ENCODE measurements around the gene CHADL.

DNA sequence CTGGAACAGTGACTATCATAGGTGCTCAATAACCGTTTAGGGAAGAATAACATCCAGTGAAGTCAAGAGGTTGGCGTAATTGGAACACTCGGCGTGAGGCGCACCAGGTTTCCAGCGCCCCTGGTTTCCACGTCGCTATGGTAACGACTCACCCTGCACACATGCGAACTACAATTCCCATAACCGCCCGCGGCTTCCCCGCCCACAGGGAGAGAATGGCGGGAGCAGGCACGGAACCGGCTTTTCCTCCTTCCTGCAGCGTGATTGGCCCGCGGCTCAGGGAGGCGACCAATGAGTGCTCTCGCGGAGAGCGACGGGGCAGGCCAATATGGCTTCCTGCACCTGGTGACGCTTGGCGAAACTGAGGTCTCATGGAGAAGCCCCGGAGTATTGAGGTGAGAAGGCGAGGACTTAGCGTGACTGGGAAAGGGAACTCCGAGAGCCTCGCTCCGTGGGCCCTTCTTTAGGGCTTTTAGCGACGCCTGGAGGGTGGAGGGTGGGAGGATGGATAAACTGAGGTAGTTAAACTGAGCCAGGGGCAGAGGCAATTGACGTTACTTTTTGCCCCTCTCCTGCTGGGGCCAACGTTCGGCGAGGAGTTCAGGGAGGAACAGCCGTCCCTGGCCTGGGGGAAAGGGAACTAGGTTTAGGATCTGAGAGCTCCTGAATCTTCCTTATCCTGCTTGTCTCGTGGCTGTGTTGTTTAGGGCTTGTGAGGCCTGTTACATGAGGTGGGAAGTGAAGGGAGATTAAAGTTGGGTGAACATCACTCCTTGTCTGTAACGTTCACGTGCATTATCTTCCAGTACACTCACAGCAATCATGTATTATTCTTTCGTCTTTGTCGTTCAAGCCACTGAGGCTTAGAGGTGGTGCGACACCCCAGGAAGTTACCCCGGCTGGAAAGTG is 35.5 kb downstream of the CHADL start, which contains the start of gene L3MBTL2:
- no peak for TF ChIP-seq EP300 (IDR thresholded peaks at IDR 0.05)
- TF ChIP-seq, protein P1, sequence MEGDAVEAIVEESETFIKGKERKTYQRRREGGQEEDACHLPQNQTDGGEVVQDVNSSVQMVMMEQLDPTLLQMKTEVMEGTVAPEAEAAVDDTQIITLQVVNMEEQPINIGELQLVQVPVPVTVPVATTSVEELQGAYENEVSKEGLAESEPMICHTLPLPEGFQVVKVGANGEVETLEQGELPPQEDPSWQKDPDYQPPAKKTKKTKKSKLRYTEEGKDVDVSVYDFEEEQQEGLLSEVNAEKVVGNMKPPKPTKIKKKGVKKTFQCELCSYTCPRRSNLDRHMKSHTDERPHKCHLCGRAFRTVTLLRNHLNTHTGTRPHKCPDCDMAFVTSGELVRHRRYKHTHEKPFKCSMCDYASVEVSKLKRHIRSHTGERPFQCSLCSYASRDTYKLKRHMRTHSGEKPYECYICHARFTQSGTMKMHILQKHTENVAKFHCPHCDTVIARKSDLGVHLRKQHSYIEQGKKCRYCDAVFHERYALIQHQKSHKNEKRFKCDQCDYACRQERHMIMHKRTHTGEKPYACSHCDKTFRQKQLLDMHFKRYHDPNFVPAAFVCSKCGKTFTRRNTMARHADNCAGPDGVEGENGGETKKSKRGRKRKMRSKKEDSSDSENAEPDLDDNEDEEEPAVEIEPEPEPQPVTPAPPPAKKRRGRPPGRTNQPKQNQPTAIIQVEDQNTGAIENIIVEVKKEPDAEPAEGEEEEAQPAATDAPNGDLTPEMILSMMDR (IDR thresholded peaks at IDR 0.05) = no peak
